Right atrium auricular region (tissue), 2 donors: ENCODE data around the gene URB2. TPM values are rescaled to one million over a fixed set of nuclear protein-coding genes. Genes with fewer than 3 reads are reported as not detected.

Source experiments
- DNase-seq: peaks from one replicate; pipeline ENCODE4 v3.0.0-alpha.2; 2019; ENCODE audit warnings: low spot score
- H3K27ac ChIP-seq, 2 donors: fragments of 200-600 bp; sonication (generic); 1 replicate in 1 of 2; 2 replicates in 1 of 2; pipeline ENCODE4 v1.5.1; 2016 to 2019
- H3K27me3 ChIP-seq, 2 donors: fragments of 200-600 bp; sonication (generic); one replicate each; pipeline versions ENCODE4 v1.5.1 to v1.6.0; 2017 to 2019
- H3K36me3 ChIP-seq: fragments of 200-600 bp; sonication (generic); one replicate; pipeline ENCODE4 v1.5.1; 2016
- H3K4me1 ChIP-seq, 2 donors: fragments of 200-600 bp; sonication (generic); one replicate each; pipeline versions ENCODE4 v1.5.1 to v1.6.0; 2017 to 2019
- H3K4me3 ChIP-seq, 2 donors: fragments of 200-600 bp; sonication (generic); 1 replicate in 1 of 2; 2 replicates in 1 of 2; pipeline ENCODE4 v1.5.1; 2017 to 2019; ENCODE audit warnings: mild to moderate bottlenecking in 1 of 2, moderate library complexity in 1 of 2
- H3K9me3 ChIP-seq, 2 donors: fragments of 200-600 bp; sonication (generic); one replicate each; pipeline ENCODE4 v1.5.1; 2019
- total RNA-seq, 2 donors: library from RNA; depleted of rRNA; stranded (reverse); fragments of >200 nt; gene quantifications; one replicate each; pipeline ENCODE4 v1.1.0, GENCODE V29; 2016
- TF ChIP-seq, protein P1 (sequence below), 2 donors: fragments of 200-600 bp; sonication (generic); IDR thresholded peaks; one replicate each; pipeline ENCODE4 v1.5.1; 2019; ENCODE audit warnings: antibody characterized with exemption in 2 of 2

Gene URB2
- total RNA-seq, 2 donors from 2014 or later, result 4.5 to 7.1 TPM

DNA sequence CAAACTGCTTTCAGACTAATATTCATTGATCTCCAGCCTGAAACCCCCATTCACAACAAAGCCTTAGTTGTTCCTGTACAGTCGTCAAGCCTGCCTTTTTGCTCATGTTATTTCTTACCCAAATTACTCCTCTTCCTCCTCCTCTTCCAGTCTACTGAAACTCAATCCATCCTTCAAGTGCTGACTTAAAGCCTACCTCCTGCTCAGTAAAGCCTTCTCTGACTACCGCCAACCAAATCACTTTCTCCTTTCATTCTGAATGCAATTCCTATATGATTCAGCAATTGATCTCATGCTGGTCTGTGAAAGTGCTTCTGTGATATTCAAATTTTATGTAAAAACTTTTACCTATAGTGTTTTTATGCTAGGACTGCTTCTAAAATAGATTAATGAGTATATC is 18.7 kb upstream of the URB2 start:
- no peak overlapping the region for H3K4me3 ChIP-seq
- no peak for DNase-seq
- TF ChIP-seq, protein P1, sequence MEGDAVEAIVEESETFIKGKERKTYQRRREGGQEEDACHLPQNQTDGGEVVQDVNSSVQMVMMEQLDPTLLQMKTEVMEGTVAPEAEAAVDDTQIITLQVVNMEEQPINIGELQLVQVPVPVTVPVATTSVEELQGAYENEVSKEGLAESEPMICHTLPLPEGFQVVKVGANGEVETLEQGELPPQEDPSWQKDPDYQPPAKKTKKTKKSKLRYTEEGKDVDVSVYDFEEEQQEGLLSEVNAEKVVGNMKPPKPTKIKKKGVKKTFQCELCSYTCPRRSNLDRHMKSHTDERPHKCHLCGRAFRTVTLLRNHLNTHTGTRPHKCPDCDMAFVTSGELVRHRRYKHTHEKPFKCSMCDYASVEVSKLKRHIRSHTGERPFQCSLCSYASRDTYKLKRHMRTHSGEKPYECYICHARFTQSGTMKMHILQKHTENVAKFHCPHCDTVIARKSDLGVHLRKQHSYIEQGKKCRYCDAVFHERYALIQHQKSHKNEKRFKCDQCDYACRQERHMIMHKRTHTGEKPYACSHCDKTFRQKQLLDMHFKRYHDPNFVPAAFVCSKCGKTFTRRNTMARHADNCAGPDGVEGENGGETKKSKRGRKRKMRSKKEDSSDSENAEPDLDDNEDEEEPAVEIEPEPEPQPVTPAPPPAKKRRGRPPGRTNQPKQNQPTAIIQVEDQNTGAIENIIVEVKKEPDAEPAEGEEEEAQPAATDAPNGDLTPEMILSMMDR (IDR thresholded peaks at IDR 0.05), result no peak
- peaks cover 66% of the 10 kb centered on the region for H3K36me3 ChIP-seq
- H3K9me3 ChIP-seq, result no peaks in the 10 kb centered on the region
- no peaks in the 10 kb centered on the region for H3K4me1 ChIP-seq
- H3K27me3 ChIP-seq, result no peaks in the 10 kb centered on the region
- H3K27ac ChIP-seq, result no peak overlapping the region

- TF ChIP-seq, protein P1 (IDR thresholded peaks at IDR 0.05), result no peak
- Histone ChIP-seq H3K9me3 (no peaks in the 10 kb centered on the region), H3K36me3 (peaks cover 70% of the 10 kb centered on the region), H3K27ac (no peak overlapping the region), H3K4me3 (no peak overlapping the region), H3K4me1 (no peaks in the 10 kb centered on the region), H3K27me3 (no peaks in the 10 kb centered on the region)
- no peak for DNase-seq
Measured at GRCh38 chr1:229608590-229608989, 17.5 kb upstream of the URB2 start.

- Histone ChIP-seq H3K36me3 (peaks cover 41% of the 10 kb centered on the region), H3K9me3 (no peaks in the 10 kb centered on the region), H3K4me1 (peaks cover 0 to 9% of the 10 kb centered on the region in 2 donors), H3K4me3 (no peak overlapping the region), H3K27me3 (no peaks in the 10 kb centered on the region), H3K27ac (no peak overlapping the region)
- DNase-seq, result no peak
- TF ChIP-seq, protein P1 (IDR thresholded peaks at IDR 0.05), result no peak
Measured at GRCh38 chr1:229613938-229614337, 12.1 kb upstream of the URB2 start.

GRCh38 chr1:229614701-229615100 is 11.3 kb upstream of the URB2 start:
- Histone ChIP-seq H3K9me3 (no peaks in the 10 kb centered on the region), H3K36me3 (peaks cover 34% of the 10 kb centered on the region), H3K27ac (no peak overlapping the region), H3K27me3 (no peaks in the 10 kb centered on the region), H3K4me3 (no peak overlapping the region), H3K4me1 (peaks cover 0 to 9% of the 10 kb centered on the region in 2 donors)
- no peak for DNase-seq
- TF ChIP-seq, protein P1 (IDR thresholded peaks at IDR 0.05), result no peak

GRCh38 chr1:229617351-229618100 is 8.5 kb upstream of the URB2 start:
- Histone ChIP-seq H3K27me3 (no peaks in the 10 kb centered on the region), H3K36me3 (peaks cover 6% of the 10 kb centered on the region), H3K9me3 (no peaks in the 10 kb centered on the region), H3K27ac (no peak overlapping the region), H3K4me1 (peaks cover 0 to 26% of the 10 kb centered on the region in 2 donors), H3K4me3 (no peak overlapping the region)
- TF ChIP-seq, protein P1 (IDR thresholded peaks at IDR 0.05), result no peak
- DNase-seq, result no peak

DNA sequence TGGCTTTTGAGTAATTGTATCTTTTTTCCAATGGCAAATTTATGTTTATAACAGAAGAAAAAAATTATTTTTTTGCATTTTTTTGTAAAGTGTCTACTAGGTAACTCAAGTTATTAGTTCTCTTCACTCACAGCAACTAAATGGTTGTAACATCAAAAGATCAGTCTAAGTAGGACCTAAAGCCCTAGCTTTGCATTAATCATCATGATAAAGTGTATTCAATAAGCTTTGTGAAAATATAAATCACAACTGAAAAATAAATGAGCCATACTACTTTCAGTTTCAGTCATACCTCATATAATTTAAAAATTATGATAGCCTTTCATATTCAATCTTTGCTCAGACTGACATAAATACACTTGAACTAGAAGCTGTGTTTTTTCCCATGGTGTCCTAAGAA is 7.0 kb upstream of the URB2 start:
- Histone ChIP-seq H3K9me3 (no peaks in the 10 kb centered on the region), H3K4me1 (peaks cover 0 to 38% of the 10 kb centered on the region in 2 donors), H3K36me3 (no peaks in the 10 kb centered on the region), H3K27ac (no peak overlapping the region), H3K27me3 (no peaks in the 10 kb centered on the region), H3K4me3 (no peak overlapping the region)
- TF ChIP-seq, protein P1 (IDR thresholded peaks at IDR 0.05), result no peak
- DNase-seq, result no peak
